PC-3 (cell line): ENCODE measurements around the gene PRRC2B. TPM values are rescaled to one million over a fixed set of nuclear protein-coding genes. Genes with fewer than 3 reads are reported as not detected.

ENCODE experiments used
- ATAC-seq: fragments of 200-7000 bp; cut with Tn5 transposase; 2 replicates; pipeline ENCODE4 v1.9.1; 2020; ENCODE audit warnings: mild to moderate bottlenecking, moderate library complexity
- BruUV-seq: library from RNA; stranded (reverse); fragments of 400-500 nt; replicated peaks from 2 replicates; lab custom pipeline; 2021; lab: Mats Ljungman, UMichigan
- CTCF ChIA-PET: fragments of 300-600 bp; sonication (Branson Sonifier 250); formaldehyde crosslinking; loops from one replicate; lab custom pipeline; 2022; ENCODE audit warnings: antibody characterized with exemption; lab: Charles Lee
- POLR2A ChIA-PET: fragments of 300-600 bp; sonication (Branson Sonifier 250); formaldehyde crosslinking; loops from one replicate; lab custom pipeline; 2022; ENCODE audit warnings: antibody characterized with exemption; ENCODE audit not compliant: unreplicated experiment; lab: Charles Lee
- DNase-seq: peaks from one replicate; pipeline ENCODE4 v3.0.0-alpha.2; 2015
- H2AFZ ChIP-seq: fragments of 300-600 bp; sonication (generic); 2 replicates; pipeline ENCODE4 v1.6.0; 2016; ENCODE audit warnings: antibody characterized with exemption, low read length
- H3F3A ChIP-seq: fragments of 300-600 bp; sonication (generic); one replicate; pipeline ENCODE4 v1.6.0; 2017; ENCODE audit warnings: antibody characterized with exemption, low read length, control low read depth, mild to moderate bottlenecking; ENCODE audit not compliant: unreplicated experiment
- H3K27ac ChIP-seq: fragments of 300-600 bp; sonication (generic); 2 replicates; pipeline ENCODE4 v1.5.1; 2016; ENCODE audit warnings: mild to moderate bottlenecking, low read length
- H3K27me3 ChIP-seq: fragments of 300-600 bp; sonication (generic); 2 replicates; pipeline ENCODE4 v1.6.1; 2016; ENCODE audit warnings: low read length, mixed read lengths
- H3K36me3 ChIP-seq: fragments of 300-600 bp; sonication (generic); 2 replicates; pipeline ENCODE4 v1.6.1; 2016; ENCODE audit warnings: low read depth, mixed run types, low read length, mixed read lengths
- H3K4me1 ChIP-seq: fragments of 300-600 bp; sonication (generic); 2 replicates; pipeline ENCODE4 v1.5.1; 2016; ENCODE audit warnings: low read length; ENCODE audit not compliant: insufficient read depth
- H3K4me2 ChIP-seq: fragments of 300-600 bp; sonication (generic); 2 replicates; pipeline ENCODE4 v1.6.0; 2016; ENCODE audit warnings: low read length
- H3K4me3 ChIP-seq: fragments of 300-600 bp; sonication (generic); 2 replicates; pipeline ENCODE4 v1.5.1; 2016; ENCODE audit warnings: mild to moderate bottlenecking, low read length, mixed read lengths
- H3K79me2 ChIP-seq: fragments of 300-600 bp; sonication (generic); 2 replicates; pipeline ENCODE4 v1.6.1; 2017; ENCODE audit warnings: low read length, mixed read lengths
- H3K9ac ChIP-seq: fragments of 300-600 bp; sonication (generic); 2 replicates; pipeline ENCODE4 v1.6.0; 2016; ENCODE audit warnings: mild to moderate bottlenecking, low read length
- H3K9me2 ChIP-seq: fragments of 300-600 bp; sonication (generic); replicated peaks from 2 replicates; pipeline ENCODE4 v1.6.1; 2016; ENCODE audit warnings: mixed run types, low read length, mixed read lengths
- H3K9me3 ChIP-seq: fragments of 300-600 bp; sonication (generic); 2 replicates; pipeline ENCODE4 v1.6.1; 2016; ENCODE audit warnings: low read length, mixed read lengths
- H4K20me1 ChIP-seq: fragments of 300-600 bp; sonication (generic); 2 replicates; pipeline ENCODE4 v1.6.1; 2016; ENCODE audit warnings: low read length, mixed read lengths
- EZH2 ChIP-seq: fragments of 300-600 bp; sonication (generic); IDR thresholded peaks from one replicate; pipeline ENCODE4 v1.6.1; 2017; ENCODE audit warnings: antibody characterized with exemption, mild to moderate bottlenecking, low read length; ENCODE audit not compliant: unreplicated experiment
- EZH2phosphoT487 ChIP-seq: fragments of 300-600 bp; sonication (generic); IDR thresholded peaks from 2 replicates; pipeline ENCODE4 v1.6.1; 2018; ENCODE audit warnings: mild to moderate bottlenecking, antibody characterized with exemption, low read length, borderline replicate concordance
- intact Hi-C: fragments of 100-400 bp; cut with micrococcal nuclease; formaldehyde crosslinking; loops from 2 replicates; pipeline ENCODE4 v1.9.0; 2023
- total RNA-seq: library from RNA; depleted of rRNA; stranded (reverse); fragments of >200 nt; gene quantifications from 2 replicates; pipeline ENCODE4 v1.2.3, GENCODE V29; 2014
- TF ChIP-seq, protein P1 (sequence below): fragments of 300-600 bp; sonication (generic); conservative IDR thresholded peaks from 2 replicates; pipeline ENCODE4 v1.5.1; 2017; ENCODE audit warnings: antibody characterized with exemption, low read depth, mild to moderate bottlenecking, low read length

The PRRC2B gene
- total RNA-seq, 1 experiment from 2014 or later: 46.9 TPM

- H3K27me3 ChIP-seq: no peaks in the 10 kb centered on the region
- peaks cover 78% of the 10 kb centered on the region for H3K79me2 ChIP-seq
- intact Hi-C loops: no loop called here
- H3K4me2 ChIP-seq: peak overlapping the region; percentile 96
- H3F3A ChIP-seq: no peaks in the 10 kb centered on the region
- H3K4me1 ChIP-seq: peaks cover 32% of the 10 kb centered on the region
- no peaks in the 10 kb centered on the region for H3K36me3 ChIP-seq
- H3K4me3 ChIP-seq: peak overlapping the region; percentile 98
- no peaks in the 10 kb centered on the region for H3K9me2 ChIP-seq
- ATAC-seq (no peak), DNase-seq (peak; percentile 57)
- H4K20me1 ChIP-seq: peaks cover 54% of the 10 kb centered on the region
- no peaks in the 10 kb centered on the region for H3K9me3 ChIP-seq
- ChIA-PET CTCF (interaction anchor here (1.0 kb wide), 1 partner anchor 48 kb away, joined by 3 read pairs; no protein-coding TSS in a partner anchor), POLR2A (no interaction called here)
- no peak overlapping the region for H2AFZ ChIP-seq
- TF ChIP-seq EZH2phosphoT487: no peak
- TF ChIP-seq, protein P1, sequence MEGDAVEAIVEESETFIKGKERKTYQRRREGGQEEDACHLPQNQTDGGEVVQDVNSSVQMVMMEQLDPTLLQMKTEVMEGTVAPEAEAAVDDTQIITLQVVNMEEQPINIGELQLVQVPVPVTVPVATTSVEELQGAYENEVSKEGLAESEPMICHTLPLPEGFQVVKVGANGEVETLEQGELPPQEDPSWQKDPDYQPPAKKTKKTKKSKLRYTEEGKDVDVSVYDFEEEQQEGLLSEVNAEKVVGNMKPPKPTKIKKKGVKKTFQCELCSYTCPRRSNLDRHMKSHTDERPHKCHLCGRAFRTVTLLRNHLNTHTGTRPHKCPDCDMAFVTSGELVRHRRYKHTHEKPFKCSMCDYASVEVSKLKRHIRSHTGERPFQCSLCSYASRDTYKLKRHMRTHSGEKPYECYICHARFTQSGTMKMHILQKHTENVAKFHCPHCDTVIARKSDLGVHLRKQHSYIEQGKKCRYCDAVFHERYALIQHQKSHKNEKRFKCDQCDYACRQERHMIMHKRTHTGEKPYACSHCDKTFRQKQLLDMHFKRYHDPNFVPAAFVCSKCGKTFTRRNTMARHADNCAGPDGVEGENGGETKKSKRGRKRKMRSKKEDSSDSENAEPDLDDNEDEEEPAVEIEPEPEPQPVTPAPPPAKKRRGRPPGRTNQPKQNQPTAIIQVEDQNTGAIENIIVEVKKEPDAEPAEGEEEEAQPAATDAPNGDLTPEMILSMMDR: no peak
- TF ChIP-seq EZH2: no peak
- no TSS peak for BruUV-seq
- H3K27ac ChIP-seq: no peak overlapping the region
- peak overlapping the region; percentile 20; the same call in 1 of the 2 replicates for H3K9ac ChIP-seq
These were observed 3.4 kb downstream of the PRRC2B start for GRCh38 chr9:131397100-131397790.

- no peaks in the 10 kb centered on the region for H3K36me3 ChIP-seq
These were observed 4.3 kb downstream of the PRRC2B start for GRCh38 chr9:131398204-131398603.

More at GRCh38 chr9:131398204-131398603, 4.3 kb downstream of the PRRC2B start:
- Histone ChIP-seq H3K9me3 (no peaks in the 10 kb centered on the region), H2AFZ (no peak overlapping the region), H3K27ac (no peak overlapping the region), H3K9ac (no peak overlapping the region), H3F3A (no peaks in the 10 kb centered on the region), H3K4me3 (peak overlapping the region; percentile 98; the same call in 1 of the 2 replicates), H3K27me3 (no peaks in the 10 kb centered on the region), H3K4me2 (peak overlapping the region; percentile 96), H3K79me2 (peaks cover 87% of the 10 kb centered on the region), H3K4me1 (peaks cover 36% of the 10 kb centered on the region), H4K20me1 (peaks cover 62% of the 10 kb centered on the region), H3K9me2 (no peaks in the 10 kb centered on the region)
- intact Hi-C loops: no loop called here
- ChIA-PET CTCF (no interaction called here), POLR2A (no interaction called here)
- ATAC-seq: no peak
- no peak for TF ChIP-seq EZH2phosphoT487
- no peak for TF ChIP-seq EZH2
- TF ChIP-seq, protein P1: no peak
- no TSS peak for BruUV-seq
- DNase-seq: peak; percentile 27
